LNCaP clone FGC (cell line): Measurements from ENCODE around the gene YIPF5.

Experiments
- DNase-seq: peaks from one replicate; pipeline ENCODE4 v3.0.0-alpha.2; 2011; ENCODE audit warnings: low read depth
- H3K4me3 ChIP-seq: 2 replicates; pipeline ENCODE4 v1.5.1; 2011; ENCODE audit warnings: mild to moderate bottlenecking, low read depth, low read length, control low read depth
- CTCF ChIP-seq: IDR thresholded peaks from 2 replicates; pipeline ENCODE4 v1.5.1; 2012; ENCODE audit warnings: mild to moderate bottlenecking; ENCODE audit not compliant: control insufficient read depth, insufficient read depth; ENCODE audit errors: extremely low read depth

Gene YIPF5

GRCh38 chr5:144195448-144195847 lies 25.0 kb upstream of the YIPF5 start:
- no peak for DNase-seq
- no peak for TF ChIP-seq CTCF
- H3K4me3 ChIP-seq = no peak overlapping the region

GRCh38 chr5:144194144-144194543 lies 23.7 kb upstream of the YIPF5 start:
- DNase-seq = no peak

GRCh38 chr5:144192661-144193060 lies 22.2 kb upstream of the YIPF5 start:
- DNase-seq = no peak
- no peak for TF ChIP-seq CTCF

More at GRCh38 chr5:144194144-144194543, 23.7 kb upstream of the YIPF5 start:
- no peak for TF ChIP-seq CTCF
- H3K4me3 ChIP-seq = no peak overlapping the region

GRCh38 chr5:144191998-144192397 lies 21.5 kb upstream of the YIPF5 start:
- no peak overlapping the region for H3K4me3 ChIP-seq
- peak; percentile 61 for TF ChIP-seq CTCF
- DNase-seq = no peak

More at GRCh38 chr5:144192661-144193060, 22.2 kb upstream of the YIPF5 start:
- no peak overlapping the region for H3K4me3 ChIP-seq

GRCh38 chr5:144191531-144191930 lies 21.1 kb upstream of the YIPF5 start:
- TF ChIP-seq CTCF = no peak
- H3K4me3 ChIP-seq = no peak overlapping the region
- DNase-seq = no peak

- no peak for TF ChIP-seq CTCF
- no peak overlapping the region for H3K4me3 ChIP-seq
- no peak for DNase-seq
Measured at GRCh38 chr5:144189800-144190429, 19.5 kb upstream of the YIPF5 start.

GRCh38 chr5:144187699-144188294 lies 17.3 kb upstream of the YIPF5 start:
- no peak for TF ChIP-seq CTCF
- no peak overlapping the region for H3K4me3 ChIP-seq
- peak; percentile 75 for DNase-seq
